GM12891 (cell line): Measurements from ENCODE around the gene WDR62.

Source experiments
- POLR2A ChIP-seq: IDR thresholded peaks from 2 replicates; pipeline ENCODE4 v1.6.1; 2011; ENCODE audit warnings: low read depth, low read length, control low read depth
- POLR2AphosphoS5 ChIP-seq: IDR thresholded peaks from 2 replicates; pipeline ENCODE4 v1.6.1; 2011; ENCODE audit warnings: low read depth, low read length, control low read depth
- SPI1 ChIP-seq: IDR thresholded peaks from 2 replicates; pipeline ENCODE4 v1.6.1; 2011; ENCODE audit warnings: low read depth, low read length, control low read depth
- TAF1 ChIP-seq: IDR thresholded peaks from 2 replicates; pipeline ENCODE4 v1.6.1; 2011; ENCODE audit warnings: low read depth, low read length, control low read depth

DNA sequence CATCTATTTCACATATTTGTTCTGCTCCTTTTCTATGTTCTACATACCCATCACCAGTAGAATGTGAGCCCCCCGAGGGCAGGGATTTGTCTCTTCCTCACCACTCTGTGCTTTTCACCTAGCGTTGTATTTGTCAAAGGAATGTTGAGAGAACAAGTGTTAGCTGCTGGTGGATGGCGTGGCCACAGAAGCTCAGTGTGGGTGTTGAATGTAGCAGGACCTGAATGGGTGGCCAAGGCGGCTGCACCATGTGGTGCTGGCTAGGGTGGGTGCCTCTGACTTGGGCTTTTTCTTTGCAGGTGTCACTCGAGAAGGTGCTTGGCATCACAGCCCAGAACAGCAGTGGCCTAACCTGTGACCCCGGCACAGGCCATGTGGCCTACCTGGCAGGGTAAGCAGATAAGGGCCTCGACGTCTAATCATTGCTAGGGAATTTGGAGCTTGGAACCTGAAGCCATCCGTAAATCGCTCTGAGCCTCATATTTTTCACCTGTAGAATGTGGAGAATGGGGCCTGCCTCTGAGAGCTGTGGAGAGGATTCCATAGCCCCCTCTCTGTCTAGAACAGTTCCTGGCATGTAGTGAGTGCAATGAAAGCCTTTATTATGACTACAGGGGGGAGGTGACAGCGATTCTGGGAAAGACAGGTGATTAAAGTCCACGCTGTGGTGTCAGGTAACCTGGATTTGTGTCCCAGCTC lies 3.9 kb downstream of the WDR62 start:
- no peak for TF ChIP-seq POLR2A
- no peak for TF ChIP-seq TAF1
- TF ChIP-seq POLR2AphosphoS5, result no peak
- TF ChIP-seq SPI1, result no peak
